ENCODE results near the gene TMEM158. TPM values are rescaled to one million over a fixed set of nuclear protein-coding genes. Genes with fewer than 3 reads are reported as not detected.

Gene TMEM158
- total RNA-seq, 1 experiment from 2014 or later = 25.8 TPM

- H3K27me3 ChIP-seq (ENCODE audit: insufficient read depth, low read length) = no peaks in the 10 kb centered on the region
- ChIA-PET CTCF (interaction anchor here (5.7 kb wide), 1 partner anchor 170 kb away, joined by 94 read pairs; no protein-coding TSS in a partner anchor), RAD21 (ENCODE audit: low non-redundant PET in 1 of 2, low total read pairs in 2 of 2, uncharacterized antibody in 2 of 2, unreplicated experiment in 2 of 2) (interaction anchor here in 1 of 2 experiments (0.9 kb wide), 1 partner anchor 171 kb away, joined by 3 read pairs; no protein-coding TSS in a partner anchor), POLR2A (no interaction called here)
- no peak overlapping the region for H3K9ac ChIP-seq (ENCODE audit: low read length)
- H3K4me3 ChIP-seq (replicated peaks in 1 of 2; ENCODE audit: low read depth in 1 of 2, low read length in 2 of 2) = no peak overlapping the region
- no peak overlapping the region for H2AFZ ChIP-seq (ENCODE audit: low read depth, low read length, poor library complexity, severe bottlenecking)
- no peaks in the 10 kb centered on the region for H3K79me2 ChIP-seq (ENCODE audit: insufficient read depth, low read length)
- no peak for TF ChIP-seq CTCF (IDR thresholded peaks at IDR 0.05 in 2 of 3, conservative IDR thresholded peaks at IDR 0.05 in 1 of 3; ENCODE audit: borderline replicate concordance in 1 of 3, insufficient read depth in 1 of 3, low read depth in 2 of 3, low read length in 2 of 3)
- TF ChIP-seq SP1 (IDR thresholded peaks at IDR 0.05; ENCODE audit: low read depth) = no peak
- no peak for TF ChIP-seq ELF1 (IDR thresholded peaks at IDR 0.05; ENCODE audit: borderline replicate concordance, low read depth)
- TF ChIP-seq MAX (IDR thresholded peaks at IDR 0.05) = no peak
- no peak for TF ChIP-seq EZH2 (IDR thresholded peaks at IDR 0.05)
- no peak for TF ChIP-seq RAD21 (IDR thresholded peaks at IDR 0.05; ENCODE audit: low read depth)
- TF ChIP-seq ZFX (IDR thresholded peaks at IDR 0.05) = no peak
- no peak for TF ChIP-seq JUND (IDR thresholded peaks at IDR 0.05)
- DNase-seq (ENCODE audit: low read depth, low spot score) (no peak), ATAC-seq (no peak)
- H3K36me3 ChIP-seq (ENCODE audit: control insufficient read depth in 1 of 2, insufficient read depth in 2 of 2, low read length in 2 of 2) = no peaks in the 10 kb centered on the region
- H3K9me3 ChIP-seq (ENCODE audit: control insufficient read depth in 1 of 2, insufficient read depth in 1 of 2, low read depth in 1 of 2, low read length in 2 of 2) = no peaks in the 10 kb centered on the region
- peaks cover 2 to 22% of the 10 kb centered on the region in 2 experiments; a peak in 3 of 4 replicates for H3K4me1 ChIP-seq (ENCODE audit: control insufficient read depth in 1 of 2, insufficient read depth in 2 of 2, low read length in 2 of 2)
- no peak overlapping the region for H3K4me2 ChIP-seq (ENCODE audit: low read length)
- no TSS peak for BruUV-seq (replicated peaks)
- H3K27ac ChIP-seq (ENCODE audit: low read depth, low read length) = no peak overlapping the region
- no peaks in the 10 kb centered on the region for H3K9me2 ChIP-seq (ENCODE audit: insufficient read depth)
- intact Hi-C loops (cut with micrococcal nuclease) = no loop called here
- H4K20me1 ChIP-seq (ENCODE audit: insufficient read depth) = no peaks in the 10 kb centered on the region
Measured at GRCh38 chr3:45212095-45212468, 14.0 kb downstream of the TMEM158 start.

Measured in HCT116 (cell line).